CD1c-positive myeloid dendritic cell (primary cell): ENCODE measurements around the gene SLC40A1.

Experiments
- DNase-seq: peaks from one replicate; pipeline ENCODE4 v3.0.0-alpha.2; 2016; ENCODE audit errors: extremely low spot score

The SLC40A1 gene

GRCh38 chr2:189601043-189601442 is 20.5 kb upstream of the SLC40A1 start:
- DNase-seq: no peak

DNA sequence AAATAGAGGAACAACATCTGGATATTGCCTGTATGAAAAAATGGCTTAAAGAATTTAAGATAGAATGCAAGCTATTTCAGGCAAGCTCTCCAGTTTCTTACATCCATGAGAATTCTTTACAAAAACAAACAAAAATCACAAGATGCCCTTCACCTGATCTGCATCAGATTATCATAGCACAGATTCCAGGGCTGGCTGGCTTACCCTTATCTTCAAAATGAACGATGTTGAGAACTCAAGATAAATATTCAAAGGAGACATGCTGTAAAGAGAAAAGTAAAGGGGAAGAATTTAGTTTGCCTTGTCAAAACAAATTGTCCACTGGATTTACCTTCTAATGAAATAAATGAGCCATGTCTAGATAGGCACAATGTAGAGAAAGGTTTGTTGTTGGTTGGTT is 18.7 kb upstream of the SLC40A1 start:
- no peak for DNase-seq

DNA sequence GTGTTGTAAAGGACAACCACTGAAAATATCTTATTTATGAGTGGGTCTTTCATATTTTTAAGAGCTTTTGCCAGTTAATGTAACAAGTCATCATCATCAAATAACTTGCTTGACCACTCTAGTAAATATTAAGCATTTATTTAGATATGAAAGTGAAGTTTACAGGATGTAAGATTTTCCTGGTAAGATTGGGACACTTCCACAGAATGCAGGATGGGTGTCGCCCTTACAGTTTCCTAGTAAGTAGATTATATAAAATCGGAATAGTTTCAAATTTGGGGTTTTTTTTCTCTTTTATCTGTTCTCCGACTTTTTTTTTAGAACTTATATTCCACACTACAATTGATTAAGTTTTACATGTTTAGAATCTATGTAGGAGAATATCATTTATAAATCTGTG is 14.8 kb upstream of the SLC40A1 start:
- no peak for DNase-seq

DNA sequence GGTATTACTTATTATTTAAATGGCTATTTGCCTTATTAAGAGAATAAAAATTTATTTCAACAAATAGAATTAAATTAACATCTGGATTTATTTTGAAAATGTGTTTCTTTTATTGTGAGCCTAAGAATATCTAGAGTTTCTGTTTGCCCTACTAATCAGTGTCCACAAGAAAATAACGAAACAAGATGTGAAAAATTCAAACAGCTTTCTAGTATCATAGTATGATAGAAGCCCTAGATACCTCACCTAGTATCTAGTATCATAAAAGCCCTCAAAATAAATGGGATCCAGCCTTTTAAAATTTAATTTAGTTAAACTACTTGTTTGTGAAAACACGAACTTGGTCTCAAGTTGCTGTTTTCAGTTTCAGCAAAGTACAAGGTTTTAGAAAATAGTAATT is 13.7 kb upstream of the SLC40A1 start:
- DNase-seq: no peak

DNA sequence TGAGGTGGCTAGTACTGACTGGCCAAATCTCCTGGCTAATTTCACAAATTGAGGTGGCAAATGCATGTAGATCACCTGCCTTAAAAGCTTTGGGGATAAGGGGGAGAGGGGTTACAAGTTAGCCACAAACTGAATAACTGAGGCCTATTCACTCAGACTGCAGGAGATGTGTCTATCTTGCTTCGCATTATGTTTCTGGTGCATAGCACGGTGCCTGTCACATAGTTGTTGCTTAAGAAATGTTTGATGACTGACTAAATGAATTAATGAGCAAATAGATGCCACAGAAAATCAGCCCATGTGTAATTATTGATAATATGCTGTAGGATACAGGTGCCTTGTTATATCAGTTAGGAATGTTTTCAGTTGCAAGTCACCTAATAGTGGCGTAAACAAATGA is 12.5 kb upstream of the SLC40A1 start:
- no peak for DNase-seq

DNA sequence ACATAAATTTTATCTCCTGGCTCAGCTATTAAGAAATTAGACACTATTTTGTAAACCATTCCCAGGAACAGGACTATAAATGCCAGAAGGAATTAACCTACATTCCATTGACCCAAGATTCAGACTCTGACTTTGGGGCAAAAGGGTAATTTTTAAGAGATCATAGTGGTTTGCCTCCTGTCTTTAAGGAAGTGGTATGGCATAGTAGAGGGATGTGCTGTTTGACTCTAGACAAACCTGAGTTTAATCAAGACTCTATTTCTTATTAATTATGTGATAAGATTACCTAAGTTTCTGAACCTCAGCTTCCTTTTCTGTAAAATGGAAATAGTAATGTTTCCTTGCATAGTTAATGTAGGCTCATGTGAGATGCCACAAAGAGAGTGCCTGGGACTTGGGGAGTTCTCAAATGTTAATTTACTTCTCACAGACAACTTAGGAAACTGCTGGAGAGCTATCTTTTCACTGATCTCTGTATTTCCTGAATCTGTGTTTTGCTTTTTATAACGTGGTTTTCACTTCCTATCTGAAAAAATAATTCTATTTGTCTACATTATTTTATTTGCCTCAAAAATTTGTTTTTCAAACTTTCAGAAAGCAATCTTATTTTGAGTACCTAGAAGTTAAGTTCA is 11.9 kb upstream of the SLC40A1 start:
- DNase-seq: no peak

- no peak for DNase-seq
Measured at GRCh38 chr2:189587780-189588179, 7.2 kb upstream of the SLC40A1 start.

DNA sequence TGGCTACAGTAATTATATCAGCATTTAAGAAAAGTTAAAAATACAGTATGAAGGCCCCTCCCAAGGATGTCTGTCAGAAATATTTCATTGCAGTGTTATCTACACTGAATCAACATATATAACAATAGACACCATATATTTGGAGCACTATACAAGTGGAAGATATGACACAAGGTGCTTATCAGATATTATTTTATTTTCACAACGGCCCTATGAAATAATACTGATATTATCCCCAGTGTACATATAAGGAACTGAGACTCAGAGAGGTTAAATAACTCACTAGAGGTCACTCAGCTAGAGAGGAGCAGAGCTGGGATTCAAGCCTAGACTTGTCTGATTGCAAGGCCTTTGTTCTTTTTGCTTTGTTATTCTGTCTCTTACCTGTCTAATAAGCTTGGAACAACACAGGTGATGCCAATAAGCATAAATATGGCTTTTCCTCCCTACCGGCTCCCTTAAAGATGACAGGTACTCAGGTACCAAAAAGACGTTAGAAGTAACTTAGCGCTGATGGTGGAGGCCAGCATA is 4.7 kb upstream of the SLC40A1 start:
- DNase-seq: no peak

DNA sequence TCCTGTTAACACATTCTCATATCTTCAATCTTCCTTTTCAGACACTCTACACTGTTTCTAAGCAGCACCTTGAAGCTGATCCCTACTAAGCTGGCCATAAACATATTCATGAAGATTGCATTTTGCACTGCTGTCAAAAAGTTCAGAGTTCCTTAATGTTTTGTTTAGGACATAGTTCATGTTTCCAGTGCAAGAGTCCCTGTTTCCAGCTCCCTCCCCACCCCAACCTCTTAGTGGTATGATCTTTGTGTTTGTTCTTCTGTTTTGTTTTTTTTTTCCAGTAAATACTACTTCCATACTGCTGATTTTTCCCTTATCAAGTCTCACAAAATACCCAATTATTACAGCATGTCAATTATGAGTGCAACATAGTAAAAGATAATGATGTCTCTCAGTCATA is 4.1 kb upstream of the SLC40A1 start:
- DNase-seq: no peak

DNA sequence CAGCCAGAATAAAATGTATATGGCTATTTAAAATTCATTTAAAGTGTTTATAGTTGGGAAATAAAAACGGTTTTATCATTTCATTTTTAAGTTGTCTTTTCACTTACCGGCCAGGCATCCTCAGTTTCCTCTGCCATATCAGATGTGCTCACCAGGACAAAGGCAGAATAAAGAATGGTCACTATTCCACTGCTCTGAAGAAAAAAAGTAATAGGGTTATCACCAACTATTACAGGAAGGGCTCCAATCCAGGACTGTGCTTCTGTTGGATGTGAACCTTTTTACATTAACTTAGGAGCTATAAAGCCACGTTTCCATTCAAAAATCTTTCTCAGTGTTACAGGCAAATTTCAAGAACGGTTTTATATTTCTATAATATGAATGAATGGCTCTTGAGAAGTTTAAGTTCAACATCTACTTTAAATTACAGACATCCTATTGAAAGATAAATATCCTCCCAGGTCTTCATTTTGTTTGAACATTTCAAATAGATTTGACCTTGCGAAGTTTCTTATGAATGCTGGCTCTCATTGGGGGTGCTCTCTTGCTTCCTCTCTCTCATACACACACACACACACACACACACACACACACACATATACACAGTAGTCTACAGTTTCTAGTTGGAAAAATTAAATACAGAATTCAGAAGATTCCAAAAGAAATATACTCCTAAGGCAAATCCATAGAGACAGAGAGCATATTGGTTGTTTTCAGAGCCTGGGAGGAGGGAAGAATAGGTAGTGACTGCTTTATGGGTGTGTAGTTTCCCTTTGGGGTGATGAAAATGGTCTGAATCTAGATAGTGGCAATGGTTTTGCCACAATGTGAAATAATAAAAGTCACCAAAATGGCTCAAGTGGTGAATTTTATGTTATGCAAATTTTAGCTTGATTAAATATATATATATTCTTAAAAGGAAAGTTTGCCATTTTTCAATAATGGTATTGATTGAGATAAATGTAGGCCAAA is 2.9 kb upstream of the SLC40A1 start:
- DNase-seq: no peak

- DNase-seq: no peak
Measured at GRCh38 chr2:189582809-189583192, 2.2 kb upstream of the SLC40A1 start.

DNA sequence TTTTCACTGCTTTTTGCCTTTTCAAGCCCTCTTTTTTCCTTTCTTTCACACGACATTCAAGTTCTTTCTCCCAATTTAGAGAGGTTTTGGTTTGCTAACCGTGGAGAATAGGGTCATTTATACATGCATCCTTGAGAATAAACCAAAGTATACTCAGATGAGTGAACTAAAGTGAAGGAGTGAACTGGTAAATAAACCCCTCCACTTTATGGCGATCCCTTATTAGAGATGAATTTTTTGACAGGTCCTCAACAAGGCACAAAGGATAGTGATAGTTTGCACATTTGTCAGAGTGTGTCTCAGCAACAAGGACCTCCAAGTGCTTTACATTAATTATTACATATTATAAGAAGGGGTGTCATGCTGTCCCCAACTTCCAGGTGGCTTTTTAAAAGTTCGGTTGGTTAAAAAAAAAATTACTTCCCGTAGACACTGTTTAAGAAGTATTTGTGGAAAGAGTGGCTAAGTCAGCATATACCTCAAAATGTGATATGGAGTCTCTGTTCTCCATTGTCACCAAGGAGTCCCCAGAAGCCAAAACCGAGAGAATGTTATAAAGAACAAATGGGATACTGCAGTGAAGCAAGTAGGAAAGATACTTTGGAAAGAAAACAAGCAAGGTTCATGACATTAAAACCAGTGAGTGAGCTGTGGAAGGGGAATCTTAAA is 1.7 kb upstream of the SLC40A1 start:
- no peak for DNase-seq

GRCh38 chr2:189581354-189582139 is 961 bp upstream of the SLC40A1 start:
- no peak for DNase-seq

DNA sequence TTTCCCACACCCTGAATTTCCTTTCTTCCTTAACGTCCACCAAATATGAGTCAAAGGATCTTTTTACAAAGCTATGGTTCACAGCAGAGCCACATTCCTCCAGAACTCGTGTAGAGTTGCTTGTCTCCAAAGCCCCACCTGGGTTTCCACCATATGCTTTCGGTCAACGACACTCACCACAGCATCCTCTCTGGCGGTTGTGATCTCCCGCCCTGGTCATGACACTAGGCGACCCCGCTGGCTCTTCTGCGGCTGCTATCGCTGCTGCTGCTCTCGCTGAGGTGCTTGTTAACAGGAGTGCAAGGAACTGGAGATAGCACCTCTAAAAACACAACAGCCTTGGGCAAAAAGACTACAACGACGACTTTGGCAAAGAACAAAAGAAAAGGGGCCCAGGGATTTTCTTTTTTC is 340 bp downstream of the SLC40A1 start:
- DNase-seq: no peak

DNA sequence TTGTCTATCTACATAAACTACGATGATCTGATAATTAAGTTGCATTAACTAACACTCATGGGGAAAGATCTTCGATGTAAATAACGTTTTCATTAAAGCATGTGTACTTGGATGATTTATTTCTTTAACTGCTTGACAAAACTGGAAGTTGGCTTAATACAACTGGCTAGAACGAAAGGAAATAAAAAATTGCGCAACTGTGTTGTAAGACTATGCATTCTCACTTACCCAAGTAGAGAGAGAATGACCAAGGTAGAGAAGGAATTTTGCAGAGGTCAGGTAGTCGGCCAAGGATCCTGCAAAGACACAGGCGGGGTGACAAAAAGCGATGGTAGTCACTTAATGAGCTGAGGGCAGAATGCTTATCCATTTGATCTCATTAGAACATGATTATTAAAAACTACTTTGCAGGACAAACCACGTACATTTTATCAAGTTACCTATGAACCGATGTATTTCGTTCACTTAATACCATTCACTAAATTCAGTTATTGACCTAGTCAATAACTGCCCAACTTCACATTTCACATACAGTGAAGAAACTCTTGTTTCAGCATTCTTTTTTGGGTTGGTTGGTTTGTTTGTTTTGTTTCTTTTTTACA is 900 bp downstream of the SLC40A1 start:
- peak; percentile 78 for DNase-seq

DNA sequence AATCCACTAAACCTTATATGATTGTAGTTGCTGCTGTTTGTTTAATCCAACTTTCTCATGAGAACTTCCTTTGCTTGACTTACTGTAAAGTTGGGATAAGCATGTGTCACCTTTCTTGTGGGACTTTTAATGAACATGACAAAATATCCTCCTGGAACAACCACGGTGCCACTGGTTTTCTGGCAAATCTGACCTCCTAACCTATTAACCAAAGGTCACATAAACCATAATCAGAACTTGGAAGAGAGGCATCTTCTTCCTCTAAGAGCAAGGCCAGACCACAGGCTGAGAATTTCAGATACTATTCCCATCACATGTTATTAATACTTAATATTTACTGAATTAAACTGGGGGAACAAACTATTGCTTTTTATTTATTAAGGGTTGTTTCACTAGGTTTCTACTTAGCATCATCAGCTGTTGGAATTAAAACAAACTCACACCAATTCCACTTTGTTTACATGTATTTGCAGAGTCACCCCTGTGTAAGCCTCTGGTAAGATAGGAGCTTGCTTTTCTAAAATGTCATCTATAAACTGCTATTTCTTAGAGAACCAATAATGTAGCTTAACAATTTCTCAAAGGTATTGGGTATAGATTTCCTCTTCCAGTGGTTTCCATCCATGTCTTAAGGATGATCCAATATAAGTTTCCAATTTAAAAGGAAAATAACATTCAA is 2.2 kb downstream of the SLC40A1 start:
- DNase-seq: no peak

GRCh38 chr2:189577121-189577520 is 3.5 kb downstream of the SLC40A1 start:
- no peak for DNase-seq

DNA sequence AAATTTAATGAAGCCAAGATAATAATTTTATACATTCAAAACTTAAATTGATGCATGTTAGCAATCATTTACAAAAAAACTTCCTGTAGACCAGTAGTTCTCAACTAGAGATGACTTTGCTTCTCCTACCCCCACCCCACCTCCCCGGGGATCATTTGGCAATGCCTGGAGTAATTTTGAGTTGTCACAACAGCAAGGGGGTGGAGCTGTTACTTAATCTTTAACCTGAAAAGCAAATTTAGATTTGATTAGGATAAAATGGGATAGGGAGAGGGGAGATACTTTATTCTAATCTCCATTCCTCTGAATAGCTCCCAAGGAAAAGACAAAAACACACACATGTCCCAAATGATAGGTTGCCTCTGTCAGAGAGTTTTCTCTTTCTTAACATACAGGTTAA is 4.2 kb downstream of the SLC40A1 start:
- no peak for DNase-seq

DNA sequence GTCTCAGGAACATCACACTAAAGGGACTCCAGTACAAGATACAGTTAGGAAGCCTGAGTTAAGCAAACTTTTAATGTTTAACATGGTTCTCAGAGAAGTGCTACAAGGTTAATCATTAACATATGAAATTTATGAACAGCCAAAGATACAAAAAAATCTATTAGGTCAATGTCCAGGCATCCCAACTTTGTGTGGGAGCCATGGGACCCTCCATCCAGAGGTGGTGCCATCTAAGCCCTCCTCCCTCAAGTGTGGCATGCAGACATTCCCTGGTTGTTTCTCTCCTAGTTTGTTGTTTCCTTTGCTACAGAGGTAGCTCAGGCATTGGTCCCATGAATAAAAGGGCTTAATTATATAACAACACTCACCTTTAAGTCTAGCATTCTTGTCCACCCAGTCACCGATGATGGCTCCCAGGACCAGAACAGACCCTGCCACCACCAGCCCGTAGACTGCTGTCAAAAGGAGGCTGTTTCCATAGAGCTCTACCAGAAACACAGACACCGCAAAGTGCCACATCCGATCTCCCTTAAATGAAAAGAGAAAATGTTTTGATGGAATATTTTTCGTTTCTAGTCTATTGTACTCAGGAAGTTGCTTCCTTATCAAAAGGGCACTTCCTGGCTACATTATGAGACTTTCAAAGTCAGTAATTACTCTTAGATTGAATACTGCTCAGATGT is 5.7 kb downstream of the SLC40A1 start:
- DNase-seq: no peak

DNA sequence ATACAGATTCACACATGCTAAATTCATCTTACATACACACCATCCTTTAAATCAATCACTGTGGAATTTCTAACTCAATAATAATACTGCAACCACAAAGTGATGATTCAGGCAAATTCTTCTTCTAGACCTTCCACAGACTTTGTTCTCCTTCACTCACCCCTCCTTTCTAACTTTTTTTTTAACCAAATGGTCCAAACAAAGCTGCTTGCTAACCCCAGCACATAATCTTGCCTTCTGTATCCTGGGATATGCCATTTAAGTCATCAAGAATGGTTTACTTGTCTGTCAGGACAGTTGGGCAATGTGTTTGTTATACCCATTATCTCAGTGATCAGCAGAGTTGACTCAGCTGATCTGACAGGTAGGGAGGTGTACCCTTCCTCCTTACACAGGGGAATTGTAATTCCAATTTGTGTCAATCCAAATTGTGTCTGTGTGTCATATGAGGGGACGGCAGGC is 10.0 kb downstream of the SLC40A1 start:
- no peak for DNase-seq
